ENCODE results near the gene TEX52.

The TEX52 gene

DNA sequence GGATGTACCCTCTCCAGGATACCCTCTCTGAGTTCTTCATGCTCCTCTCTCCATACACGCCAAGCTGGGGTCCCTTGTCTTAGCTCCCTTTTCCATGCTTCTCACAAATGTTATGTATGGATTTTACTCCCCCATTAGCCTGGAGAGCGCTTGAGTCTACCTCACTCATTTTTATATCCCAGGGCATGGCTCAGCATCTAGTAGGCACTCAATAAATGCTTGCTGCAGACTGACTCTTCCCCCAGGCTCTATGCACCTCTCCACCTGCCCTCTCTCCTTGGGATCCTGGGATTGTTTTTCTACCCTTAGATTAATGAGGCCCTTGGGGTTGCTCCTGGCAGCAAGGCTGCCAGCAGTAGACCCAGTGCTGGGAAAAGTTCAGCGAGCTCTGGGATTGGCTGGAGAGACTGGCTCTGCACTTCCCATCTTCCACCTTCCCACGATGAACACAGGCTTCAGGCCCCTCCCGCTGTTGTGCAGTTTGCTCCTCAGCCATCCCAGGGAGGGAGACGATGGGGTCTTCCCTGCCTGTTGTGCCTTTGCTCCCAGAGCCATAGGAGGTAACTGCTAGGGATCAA lies 24.2 kb downstream of the TEX52 start:
- no peak overlapping the region for H3K9ac ChIP-seq (ENCODE audit: low read depth, low read length)
- H3K36me3 ChIP-seq (ENCODE audit: insufficient read depth, low read length) = no peaks in the 10 kb centered on the region
- H3K4me1 ChIP-seq (ENCODE audit: insufficient read depth, low read length) = peaks cover 15% of the 10 kb centered on the region; the same call in 1 of the 2 replicates
- no peaks in the 10 kb centered on the region for H3K9me3 ChIP-seq (ENCODE audit: control insufficient read depth, insufficient read depth, low read length)

DNA sequence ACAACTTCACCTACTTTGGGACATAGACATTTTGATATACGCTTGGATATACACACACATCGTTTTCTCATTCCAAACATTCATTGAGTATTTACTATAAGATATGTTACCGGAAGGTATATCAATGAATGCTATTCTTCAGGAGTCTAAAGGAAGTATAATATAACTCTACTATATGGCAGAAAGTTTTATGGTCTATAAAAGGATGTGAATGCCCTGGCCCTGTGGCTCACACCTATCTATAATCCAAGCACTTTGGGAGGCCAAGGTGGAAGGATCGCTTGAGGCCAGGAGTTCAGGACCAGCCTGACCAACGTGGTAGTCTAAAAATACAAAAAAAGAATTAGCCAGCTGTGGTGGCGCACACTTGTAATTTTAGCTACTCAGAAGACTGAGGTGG lies 27.6 kb downstream of the TEX52 start:
- Histone ChIP-seq H3K9ac (ENCODE audit: low read depth, low read length) (no peak overlapping the region), H3K4me1 (ENCODE audit: insufficient read depth, low read length) (peaks cover 25% of the 10 kb centered on the region), H3K9me3 (ENCODE audit: control insufficient read depth, insufficient read depth, low read length) (no peaks in the 10 kb centered on the region), H3K36me3 (ENCODE audit: insufficient read depth, low read length) (peaks cover 9% of the 10 kb centered on the region)

DNA sequence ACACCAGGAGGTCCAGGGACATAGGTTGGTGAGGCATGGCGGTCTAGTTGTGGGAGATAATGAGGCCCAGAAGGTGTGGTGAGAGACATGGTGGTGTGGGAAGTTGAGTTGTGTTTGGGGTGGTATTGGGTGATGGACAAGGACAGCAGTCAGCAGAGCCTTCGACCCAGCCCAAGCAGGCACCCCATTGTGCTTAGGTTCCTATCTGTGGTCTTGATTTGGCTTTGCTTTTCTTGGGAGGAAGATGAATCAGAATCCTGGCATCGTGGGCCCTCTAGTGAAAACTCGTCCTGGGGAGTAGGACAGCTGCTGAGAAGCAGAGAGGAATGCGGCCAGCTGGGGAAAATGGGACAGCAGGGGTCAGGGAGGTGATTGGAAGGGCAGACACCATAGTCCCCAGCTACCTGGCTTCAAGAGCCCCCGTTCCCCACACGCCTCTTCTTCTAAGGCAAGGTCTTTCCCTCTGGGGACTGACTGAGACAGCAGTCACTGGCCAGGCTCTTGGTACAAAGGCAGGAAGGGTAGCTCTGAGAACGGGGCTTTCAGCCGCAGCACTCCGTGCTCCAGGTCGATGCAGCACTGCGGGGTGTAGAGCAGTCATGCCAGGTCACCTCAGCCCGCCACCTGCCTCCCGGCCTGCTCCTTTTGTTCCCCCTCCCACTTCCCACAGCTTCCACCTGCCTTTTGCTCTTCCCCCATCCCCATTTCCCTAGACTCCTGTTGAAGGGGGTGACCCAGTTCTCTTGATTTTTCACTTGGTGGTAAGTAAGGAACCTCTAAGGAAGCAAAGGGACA lies 29.9 kb downstream of the TEX52 start:
- Histone ChIP-seq H3K36me3 (ENCODE audit: insufficient read depth, low read length) (peaks cover 25% of the 10 kb centered on the region), H3K9ac (ENCODE audit: low read depth, low read length) (no peak overlapping the region), H3K9me3 (ENCODE audit: control insufficient read depth, insufficient read depth, low read length) (no peaks in the 10 kb centered on the region), H3K4me1 (ENCODE audit: insufficient read depth, low read length) (peaks cover 22% of the 10 kb centered on the region)

DNA sequence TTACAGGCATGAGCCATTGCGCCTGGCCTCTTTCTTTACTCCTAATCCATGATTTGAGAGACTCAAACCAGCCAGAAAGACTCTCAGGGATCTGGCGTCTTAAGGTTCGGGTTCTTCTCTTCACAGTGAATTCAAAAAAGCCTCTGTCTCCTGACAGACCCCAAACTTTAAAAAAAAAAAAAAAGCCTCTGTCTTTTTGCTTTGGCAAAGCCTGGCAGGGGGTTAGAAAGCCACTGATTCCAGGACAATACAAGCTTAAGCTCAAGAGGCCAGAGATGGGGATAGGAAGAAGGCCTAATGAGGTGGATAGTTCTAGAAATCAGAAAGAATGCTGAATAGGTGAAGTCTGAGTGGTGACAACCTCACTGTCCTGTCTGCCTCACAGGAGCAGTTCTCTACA lies 30.8 kb downstream of the TEX52 start:
- Histone ChIP-seq H3K9me3 (ENCODE audit: control insufficient read depth, insufficient read depth, low read length) (no peaks in the 10 kb centered on the region), H3K36me3 (ENCODE audit: insufficient read depth, low read length) (peaks cover 25% of the 10 kb centered on the region), H3K9ac (ENCODE audit: low read depth, low read length) (no peak overlapping the region), H3K4me1 (ENCODE audit: insufficient read depth, low read length) (peaks cover 22% of the 10 kb centered on the region)

DNA sequence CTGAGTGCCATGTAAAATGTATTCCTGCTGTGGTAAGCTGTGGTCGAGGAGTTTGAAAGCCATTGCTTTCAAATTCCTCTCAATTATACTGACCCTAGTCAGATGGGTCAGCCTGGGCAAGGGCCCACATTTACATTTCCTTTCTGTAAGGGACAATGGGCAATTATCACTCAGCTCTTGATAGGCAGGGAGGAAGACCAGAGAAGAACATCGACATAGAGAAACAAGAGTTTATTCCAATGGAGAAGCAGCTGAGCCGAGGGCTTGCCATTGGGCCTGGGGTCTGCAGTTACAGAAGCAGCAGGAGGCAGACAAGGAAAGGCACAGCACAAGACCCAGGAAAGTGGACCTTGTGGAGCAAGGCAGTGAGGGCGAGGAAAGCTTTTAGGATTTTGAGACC lies 31.7 kb downstream of the TEX52 start:
- peaks cover 25% of the 10 kb centered on the region for H3K36me3 ChIP-seq (ENCODE audit: insufficient read depth, low read length)
- no peak overlapping the region for H3K9ac ChIP-seq (ENCODE audit: low read depth, low read length)
- H3K9me3 ChIP-seq (ENCODE audit: control insufficient read depth, insufficient read depth, low read length) = no peaks in the 10 kb centered on the region
- H3K4me1 ChIP-seq (ENCODE audit: insufficient read depth, low read length) = peaks cover 22% of the 10 kb centered on the region

DNA sequence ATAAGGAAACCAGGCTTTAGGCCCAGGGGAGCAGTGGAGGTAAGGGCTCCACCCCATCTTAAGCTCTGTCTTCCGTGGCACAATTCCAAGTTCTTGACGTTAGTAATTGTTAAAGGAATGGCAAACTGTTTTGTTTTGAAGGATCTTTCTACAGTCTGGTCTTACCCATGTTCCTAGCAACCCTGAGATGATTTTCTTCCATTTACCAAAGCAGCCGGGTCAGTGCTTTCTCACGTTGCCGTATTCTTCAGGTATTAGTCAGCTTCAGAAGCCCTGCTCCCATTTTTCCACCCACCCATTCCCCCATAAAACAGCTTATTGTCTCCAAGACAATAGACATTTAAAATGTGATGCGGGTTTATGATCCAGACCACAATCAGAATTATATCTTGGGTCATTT lies 32.3 kb downstream of the TEX52 start:
- Histone ChIP-seq H3K4me1 (ENCODE audit: insufficient read depth, low read length) (peaks cover 22% of the 10 kb centered on the region), H3K9me3 (ENCODE audit: control insufficient read depth, insufficient read depth, low read length) (no peaks in the 10 kb centered on the region), H3K9ac (ENCODE audit: low read depth, low read length) (no peak overlapping the region), H3K36me3 (ENCODE audit: insufficient read depth, low read length) (peaks cover 25% of the 10 kb centered on the region)

DNA sequence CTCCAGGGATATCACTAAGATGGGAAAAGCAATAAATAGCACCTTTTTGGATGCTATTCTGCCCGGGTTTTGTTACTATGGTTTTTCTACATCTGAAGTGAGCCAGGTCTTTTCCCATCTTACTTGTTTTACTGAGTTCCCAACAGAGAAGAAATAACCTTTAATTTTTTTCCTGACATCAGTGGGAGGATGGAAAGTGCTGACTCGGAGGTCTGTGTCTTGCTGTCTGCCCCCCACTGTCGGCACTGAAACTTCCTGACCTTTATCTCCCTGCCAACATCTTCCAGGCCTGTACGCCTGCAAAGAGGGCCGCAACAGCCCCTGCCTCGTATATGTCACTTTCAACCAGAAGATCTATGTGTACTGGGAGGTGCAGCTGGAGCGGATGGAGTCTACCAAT lies 33.4 kb downstream of the TEX52 start:
- no peak overlapping the region for H3K9ac ChIP-seq (ENCODE audit: low read depth, low read length)
- no peaks in the 10 kb centered on the region for H3K9me3 ChIP-seq (ENCODE audit: control insufficient read depth, insufficient read depth, low read length)
- H3K4me1 ChIP-seq (ENCODE audit: insufficient read depth, low read length) = peaks cover 22% of the 10 kb centered on the region
- peaks cover 25% of the 10 kb centered on the region for H3K36me3 ChIP-seq (ENCODE audit: insufficient read depth, low read length)

DNA sequence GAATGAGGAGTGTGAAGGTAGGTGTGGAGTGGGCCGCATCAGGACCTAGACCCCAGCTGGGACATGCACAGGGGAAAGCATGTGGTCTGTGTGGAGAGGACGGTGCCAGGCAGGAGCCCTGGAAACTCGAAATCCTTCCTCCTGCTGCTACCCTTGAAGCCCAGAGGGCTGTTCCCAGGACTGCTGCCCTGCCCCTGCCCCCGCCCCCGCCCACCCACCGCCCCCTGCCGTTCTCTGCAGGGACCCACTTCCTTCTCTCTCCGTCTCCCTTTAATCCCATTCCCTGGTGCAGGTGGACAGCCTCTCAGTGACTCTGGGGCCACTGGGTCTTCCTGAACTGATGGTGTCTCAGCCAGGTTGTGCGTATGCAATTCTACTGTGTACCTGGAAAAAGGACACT lies 36.4 kb downstream of the TEX52 start:
- no peaks in the 10 kb centered on the region for H3K9me3 ChIP-seq (ENCODE audit: control insufficient read depth, insufficient read depth, low read length)
- H3K9ac ChIP-seq (ENCODE audit: low read depth, low read length) = no peak overlapping the region
- H3K4me1 ChIP-seq (ENCODE audit: insufficient read depth, low read length) = peaks cover 13% of the 10 kb centered on the region
- peaks cover 24% of the 10 kb centered on the region for H3K36me3 ChIP-seq (ENCODE audit: insufficient read depth, low read length)

DNA sequence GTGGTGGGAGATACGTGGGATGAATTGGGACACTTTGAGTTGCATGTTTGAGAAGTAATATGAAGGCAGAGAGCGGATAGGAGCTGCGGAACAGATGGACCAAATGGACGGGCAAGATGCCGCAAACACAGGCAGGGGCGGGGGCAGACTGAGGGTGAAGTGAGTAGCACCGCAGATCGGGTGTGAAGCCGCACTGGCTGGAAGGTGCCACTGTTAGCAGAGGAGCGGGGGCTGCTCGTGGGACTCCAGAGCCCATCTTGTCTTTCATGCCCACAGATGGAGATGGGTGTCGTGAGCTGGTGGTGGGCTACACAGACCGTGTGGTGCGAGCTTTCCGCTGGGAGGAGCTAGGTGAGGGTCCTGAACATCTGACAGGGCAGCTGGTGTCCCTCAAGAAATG lies 37.0 kb downstream of the TEX52 start:
- peaks cover 24% of the 10 kb centered on the region for H3K36me3 ChIP-seq (ENCODE audit: insufficient read depth, low read length)
- no peaks in the 10 kb centered on the region for H3K9me3 ChIP-seq (ENCODE audit: control insufficient read depth, insufficient read depth, low read length)
- H3K4me1 ChIP-seq (ENCODE audit: insufficient read depth, low read length) = peaks cover 8% of the 10 kb centered on the region; the same call in 1 of the 2 replicates
- H3K9ac ChIP-seq (ENCODE audit: low read depth, low read length) = no peak overlapping the region

DNA sequence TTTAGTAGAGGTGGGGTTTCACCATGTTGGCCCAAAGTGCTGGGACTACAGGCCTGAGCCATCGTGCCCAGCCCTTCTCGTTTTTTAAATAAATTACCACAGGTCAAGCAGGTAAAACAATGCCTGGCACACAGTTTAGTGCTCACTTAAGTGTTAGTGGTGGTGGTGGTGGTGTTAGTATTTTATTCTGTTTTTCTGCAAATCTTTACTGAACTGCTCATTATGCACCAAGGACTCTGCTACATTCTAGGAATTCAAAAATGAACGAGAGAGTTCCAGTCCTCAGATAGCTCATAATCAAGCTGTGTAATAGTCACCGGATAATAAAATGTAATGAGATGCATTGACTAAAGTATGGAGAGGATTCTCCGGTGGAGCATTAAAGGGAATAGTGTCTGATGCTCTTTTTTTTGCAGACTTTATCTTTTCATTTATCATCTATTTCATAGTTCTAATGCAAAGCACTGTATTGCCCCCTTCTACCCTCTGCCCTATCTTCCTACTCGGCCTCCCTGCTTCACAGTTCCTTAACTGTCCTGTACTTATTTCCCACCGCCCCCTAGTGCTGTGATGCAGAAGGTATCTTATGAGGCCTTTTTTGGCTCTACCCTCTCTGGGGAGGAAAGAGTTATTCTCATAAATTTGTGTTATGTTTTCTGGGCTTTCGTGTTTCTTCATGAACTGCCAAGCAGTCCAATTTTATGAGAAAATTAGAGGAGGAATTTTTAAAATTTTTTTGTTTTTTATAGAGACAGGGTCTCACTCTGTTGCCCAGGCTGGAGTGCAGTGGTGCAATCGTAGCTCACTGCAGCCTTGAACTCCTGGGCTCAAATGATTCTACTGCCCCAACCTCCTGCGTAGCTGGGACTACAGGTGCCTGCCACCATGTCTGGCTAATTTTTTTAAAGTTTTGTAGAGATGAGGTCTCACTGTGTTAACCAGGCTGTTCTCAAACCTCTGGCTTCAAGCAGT lies 43.3 kb downstream of the TEX52 start:
- peaks cover 6% of the 10 kb centered on the region for H3K36me3 ChIP-seq (ENCODE audit: insufficient read depth, low read length)
- H3K9me3 ChIP-seq (ENCODE audit: control insufficient read depth, insufficient read depth, low read length) = no peaks in the 10 kb centered on the region
- no peaks in the 10 kb centered on the region for H3K4me1 ChIP-seq (ENCODE audit: insufficient read depth, low read length)
- peak overlapping the region; percentile 95 for H3K9ac ChIP-seq (ENCODE audit: low read depth, low read length)

DNA sequence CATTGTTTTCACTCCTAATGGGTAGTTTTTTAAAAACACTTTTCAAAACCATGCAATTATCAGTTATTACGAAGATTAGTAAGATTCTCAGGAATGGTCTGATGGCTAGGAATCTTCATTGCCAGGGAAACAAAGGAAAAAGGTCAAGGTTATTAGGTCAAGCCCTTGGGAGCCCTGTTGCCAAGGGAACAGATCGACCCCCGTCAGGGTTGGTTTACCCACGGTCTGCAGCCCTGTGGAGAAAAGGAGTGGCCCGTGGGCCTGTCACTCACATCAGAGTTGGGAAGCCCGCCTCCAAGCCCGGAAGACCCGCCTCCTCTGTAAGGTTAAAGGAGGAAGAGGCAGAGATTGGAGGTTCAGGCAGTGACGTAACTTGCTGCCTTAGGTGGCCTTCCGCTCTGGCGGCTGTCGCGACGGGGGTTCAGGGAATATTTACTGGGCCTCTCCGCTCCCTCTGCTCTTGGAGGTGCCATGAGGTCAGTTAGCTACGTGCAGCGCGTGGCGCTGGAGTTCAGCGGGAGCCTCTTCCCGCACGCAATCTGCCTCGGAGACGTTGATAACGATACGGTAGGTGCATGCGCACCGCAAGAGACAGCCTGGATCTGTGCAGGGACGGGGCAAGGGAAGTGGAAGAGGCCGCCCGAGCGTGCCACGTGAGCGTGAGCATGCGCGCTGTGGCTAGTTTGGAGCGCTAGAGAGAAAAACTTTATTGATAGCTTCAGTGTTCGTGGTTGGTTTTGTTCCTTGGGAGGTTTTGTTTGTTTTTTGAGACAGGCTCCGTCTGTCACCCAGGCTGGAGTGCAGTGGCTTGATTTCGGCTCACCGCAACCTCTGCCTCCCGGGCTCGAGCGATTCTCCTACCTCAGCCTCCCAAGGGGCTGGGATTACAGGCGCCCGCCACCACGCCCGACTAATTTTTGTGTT lies 44.3 kb downstream of the TEX52 start, which contains the start of gene ITFG2:
Gene ITFG2 (plus strand): TSS at position 379 of the 924 bp plus-strand sequence. CDS start 93 bp downstream, at position 472.
- H3K4me1 ChIP-seq (ENCODE audit: insufficient read depth, low read length) = no peaks in the 10 kb centered on the region
- peaks cover 2% of the 10 kb centered on the region; the same call in 1 of the 2 replicates for H3K36me3 ChIP-seq (ENCODE audit: insufficient read depth, low read length)
- peak within 1 kb of the TSS; percentile 95 for H3K9ac ChIP-seq (ENCODE audit: low read depth, low read length)
- H3K9me3 ChIP-seq (ENCODE audit: control insufficient read depth, insufficient read depth, low read length) = no peaks in the 10 kb centered on the region

DNA sequence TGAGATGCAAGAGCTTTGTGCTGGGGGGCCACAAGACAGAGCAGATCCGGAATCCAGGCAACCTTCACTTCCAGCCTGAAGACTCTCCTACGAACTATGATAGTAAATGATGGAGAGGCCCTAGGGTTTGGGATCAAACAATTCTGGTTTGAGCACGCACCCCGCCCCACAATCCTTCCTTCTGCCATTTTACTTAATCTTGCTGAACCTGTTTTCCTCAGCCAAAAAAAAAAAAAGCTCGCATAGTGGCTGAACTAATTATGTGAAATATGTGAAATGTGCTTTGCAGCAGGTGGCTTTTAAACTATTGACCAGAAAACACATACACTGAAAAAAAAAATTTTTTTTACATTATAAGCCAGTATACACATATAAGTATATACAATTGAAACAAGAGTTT lies 45.0 kb downstream of the TEX52 start:
- H3K9ac ChIP-seq (ENCODE audit: low read depth, low read length) = no peak overlapping the region
- H3K36me3 ChIP-seq (ENCODE audit: insufficient read depth, low read length) = peaks cover 4% of the 10 kb centered on the region; the same call in 1 of the 2 replicates
- no peaks in the 10 kb centered on the region for H3K9me3 ChIP-seq (ENCODE audit: control insufficient read depth, insufficient read depth, low read length)
- H3K4me1 ChIP-seq (ENCODE audit: insufficient read depth, low read length) = no peaks in the 10 kb centered on the region

DNA sequence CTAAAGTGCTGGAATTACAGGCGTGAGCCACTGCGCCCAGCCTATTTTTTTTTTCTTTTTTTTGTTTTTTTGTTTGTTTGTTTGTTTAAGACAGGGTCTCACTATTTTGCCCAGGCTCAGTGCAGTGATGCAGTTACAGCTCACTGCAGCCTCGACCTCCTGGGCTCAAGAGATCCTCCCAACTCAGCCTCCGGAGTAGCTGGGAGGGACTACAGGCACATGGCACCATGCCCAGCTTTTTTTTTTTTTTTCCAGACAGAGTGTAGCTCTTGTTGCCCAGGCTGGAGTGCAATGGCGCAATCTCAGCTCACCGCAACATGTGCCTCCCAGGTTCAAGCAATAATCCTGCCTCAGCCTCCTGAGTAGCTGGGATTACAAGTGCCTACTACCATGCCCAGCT lies 50.1 kb downstream of the TEX52 start:
- Histone ChIP-seq H3K9ac (ENCODE audit: low read depth, low read length) (no peak overlapping the region), H3K4me1 (ENCODE audit: insufficient read depth, low read length) (no peaks in the 10 kb centered on the region), H3K36me3 (ENCODE audit: insufficient read depth, low read length) (peaks cover 8% of the 10 kb centered on the region), H3K9me3 (ENCODE audit: control insufficient read depth, insufficient read depth, low read length) (no peaks in the 10 kb centered on the region)
